NCI-H446 treated with DMSO at 0.1 percent for 48 hours (cell line): ENCODE measurements around the gene LPCAT1.
"Not testable (repeated sequence)": the region's sequence is repeated elsewhere in the genome, so short reads cannot be mapped to it uniquely, and the experiment has no call there.

ENCODE experiments used
- DNase-seq: peaks from one replicate; lab custom pipeline; 2025; lab: John Stamatoyannopoulos, UW

The LPCAT1 gene

DNA sequence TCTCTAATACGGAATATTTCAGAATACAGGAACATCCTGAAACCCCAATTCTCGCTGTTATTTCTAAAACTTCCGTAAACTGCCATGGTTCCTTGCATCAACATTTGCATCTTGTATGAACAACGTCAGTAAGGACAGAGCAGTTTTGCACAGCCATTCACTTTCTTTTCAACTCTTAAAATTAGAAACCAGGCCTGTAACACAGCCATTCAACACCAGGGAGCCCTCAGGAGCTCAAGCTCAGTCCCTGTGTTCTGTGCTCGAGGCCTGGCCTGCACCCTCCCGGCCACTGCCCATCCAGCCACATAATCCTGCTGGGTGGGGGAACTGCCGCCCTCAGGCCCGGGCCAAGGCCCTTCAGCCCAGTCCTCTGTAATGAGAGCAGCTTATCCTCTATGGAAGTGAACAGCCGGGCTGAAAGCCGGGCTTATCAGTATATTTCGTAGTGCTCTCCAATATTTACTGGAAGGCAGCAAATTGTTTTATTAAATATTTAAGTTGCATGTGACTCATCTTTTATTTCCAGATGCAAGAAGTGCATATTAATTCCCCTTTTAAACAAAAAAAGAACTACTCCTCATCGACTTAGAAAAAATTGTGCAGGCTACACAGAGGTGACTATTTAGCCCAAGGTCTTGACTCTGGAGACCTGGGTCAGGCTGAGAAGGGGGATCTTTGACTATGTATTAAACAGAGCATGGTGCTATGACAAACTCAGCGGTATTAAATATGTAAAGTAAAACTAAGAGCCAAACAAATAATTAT, 45.3 kb downstream of the LPCAT1 start:
- DNase-seq, result no peak

DNA sequence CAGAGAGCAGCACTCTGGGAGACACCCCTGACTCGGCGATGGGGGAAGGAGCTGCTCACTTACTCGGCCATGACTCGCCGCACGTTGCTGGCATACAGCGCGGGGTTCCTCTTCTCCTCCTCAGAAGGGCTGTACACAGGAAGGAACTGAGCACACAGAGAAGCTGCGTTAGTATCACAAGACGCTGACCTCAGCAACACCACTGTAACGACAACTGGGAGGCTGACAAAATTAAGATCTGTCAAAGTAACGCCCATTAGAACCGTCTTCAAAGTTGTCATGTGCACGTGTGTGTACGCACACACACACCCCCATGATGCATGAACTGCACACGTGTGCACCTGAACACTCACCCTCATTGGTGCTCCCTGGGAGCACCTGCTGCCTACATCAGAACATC, 46.4 kb downstream of the LPCAT1 start:
- no peak for DNase-seq

DNA sequence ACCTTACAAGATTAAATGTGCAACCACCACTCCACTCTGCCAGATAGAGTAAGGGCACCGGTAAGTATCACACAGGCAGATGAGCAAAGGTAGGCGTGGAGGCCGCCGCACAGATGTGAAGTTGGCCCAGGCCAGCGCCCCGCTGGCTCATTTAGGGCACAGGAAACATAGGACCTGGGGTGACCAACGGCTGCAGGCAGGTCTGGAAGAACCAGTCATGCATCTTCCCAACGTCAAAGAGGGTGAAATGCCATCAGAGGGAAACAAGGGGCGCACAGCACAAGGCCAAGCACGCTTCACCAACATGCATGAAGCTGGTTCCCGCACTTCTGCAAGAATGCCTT, 46.8 kb downstream of the LPCAT1 start:
- no peak for DNase-seq

DNA sequence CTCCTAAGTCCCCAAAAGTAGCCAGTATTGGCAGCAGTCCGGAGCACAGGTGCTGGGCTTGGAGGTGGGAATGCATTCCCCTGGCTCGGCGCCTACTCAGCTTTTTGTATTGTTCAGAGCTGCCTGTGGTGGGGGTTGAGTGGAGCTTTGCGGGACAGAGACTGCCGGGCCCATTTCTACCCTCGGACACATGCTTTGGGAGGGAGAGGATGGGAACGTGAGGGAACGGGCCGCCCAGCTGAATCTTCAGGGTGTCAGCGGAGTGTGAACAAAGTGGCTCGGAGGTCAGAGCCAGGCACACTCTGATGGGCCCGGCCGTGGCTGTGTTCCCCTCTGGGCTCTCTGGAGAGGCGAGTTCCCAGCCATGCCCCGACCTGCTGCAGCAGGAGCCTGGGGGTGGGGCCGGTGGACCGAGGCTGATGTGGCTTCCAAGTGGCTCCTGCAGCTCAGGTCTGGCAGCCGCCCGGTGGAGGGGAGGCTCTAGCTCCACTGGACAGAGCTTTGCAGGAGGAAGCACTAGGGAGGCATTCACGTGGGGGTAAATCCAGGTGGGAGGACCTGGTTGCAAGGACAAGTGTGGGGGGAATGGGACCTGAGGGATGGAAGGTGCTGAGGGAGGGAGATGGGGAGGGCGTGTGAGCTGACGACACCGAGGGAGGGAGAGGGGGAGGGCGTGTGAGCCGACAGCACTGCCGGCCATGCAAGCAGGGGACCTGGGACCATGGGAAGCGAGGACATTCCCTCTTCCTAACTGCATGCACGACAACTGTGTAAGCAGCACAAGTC, 47.4 kb downstream of the LPCAT1 start:
- DNase-seq, result no peak

DNA sequence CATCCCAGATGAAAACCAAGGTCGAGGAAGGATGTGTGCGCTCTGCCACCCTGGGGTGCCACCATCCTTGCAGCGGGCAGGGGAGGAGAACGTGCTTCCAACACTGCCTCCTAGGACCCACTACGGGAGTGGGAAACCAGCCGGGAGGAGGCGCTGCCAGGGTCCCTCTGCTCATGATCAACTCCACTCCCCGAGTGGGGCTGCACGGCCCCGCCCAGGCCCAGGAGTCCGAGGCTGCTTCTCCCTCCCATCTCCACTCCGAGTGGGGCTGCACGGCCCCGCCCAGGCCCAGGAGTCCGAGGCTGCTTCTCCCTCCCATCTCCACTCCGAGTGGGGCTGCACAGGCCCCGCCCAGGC, 48.2 kb downstream of the LPCAT1 start:
- not testable (repeated sequence) for DNase-seq

DNA sequence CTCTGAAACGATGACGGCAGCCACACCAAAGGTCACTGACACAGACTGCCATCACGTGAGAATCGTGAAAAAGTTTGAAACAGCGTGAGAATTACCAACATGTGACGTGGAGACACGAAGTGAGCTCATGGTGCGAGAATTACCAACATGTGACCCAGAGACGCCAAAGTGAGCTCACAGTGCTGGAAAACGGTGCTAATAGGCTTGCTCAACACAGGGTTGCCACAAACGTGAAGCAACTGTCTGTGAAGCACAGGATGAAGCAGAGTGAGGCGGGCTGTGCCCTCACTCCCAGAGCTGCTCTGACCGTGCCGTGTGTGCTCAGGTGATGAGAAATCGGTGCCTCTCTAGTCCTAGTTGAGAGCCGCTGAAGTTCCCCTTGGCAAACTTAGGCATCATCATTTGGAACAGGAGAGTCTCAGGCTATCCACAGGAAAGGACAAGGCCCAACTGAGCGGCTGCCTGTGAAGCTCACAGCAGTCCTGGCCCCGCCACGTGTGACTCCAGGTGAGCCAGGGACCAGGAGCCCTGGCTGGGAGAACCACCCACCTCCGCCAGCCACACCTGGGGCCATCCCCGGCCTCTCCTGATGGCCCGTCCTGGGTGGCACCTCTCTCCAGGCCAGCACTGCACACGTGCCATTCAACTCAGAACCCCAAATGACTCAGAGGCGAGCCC, 48.8 kb downstream of the LPCAT1 start:
- no peak for DNase-seq

DNA sequence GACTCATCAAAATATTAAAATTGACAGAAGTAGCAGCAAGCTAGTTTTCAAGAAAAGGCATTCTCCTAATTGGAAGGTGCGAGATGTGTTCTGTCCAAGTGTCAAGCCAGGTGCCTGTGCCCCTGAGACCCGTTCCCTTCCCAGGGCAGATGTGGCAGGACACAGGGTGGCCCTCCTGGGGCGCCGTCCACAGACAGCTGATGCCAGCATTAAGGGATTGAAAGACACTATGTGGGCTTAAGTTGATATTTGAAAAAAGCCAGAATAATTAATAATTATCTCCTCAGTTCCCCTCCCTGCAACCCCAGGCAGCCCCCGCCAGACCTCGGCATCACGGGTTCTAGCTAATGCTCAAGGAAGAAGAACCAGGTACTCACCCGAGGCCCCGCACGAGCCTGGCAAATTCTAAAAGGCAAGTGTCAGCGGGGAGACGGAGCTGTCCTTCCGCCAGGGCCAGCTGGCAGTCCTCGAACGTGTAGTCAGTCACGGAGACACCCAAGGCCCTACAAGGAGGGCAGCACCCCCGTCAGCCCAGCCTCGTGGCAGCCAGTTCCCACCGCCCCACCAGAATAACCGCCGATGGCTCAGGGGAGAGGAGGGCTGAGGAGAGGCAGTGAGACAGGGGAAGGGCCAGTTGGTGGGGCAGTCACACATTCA, 49.4 kb downstream of the LPCAT1 start:
- DNase-seq, result no peak

DNA sequence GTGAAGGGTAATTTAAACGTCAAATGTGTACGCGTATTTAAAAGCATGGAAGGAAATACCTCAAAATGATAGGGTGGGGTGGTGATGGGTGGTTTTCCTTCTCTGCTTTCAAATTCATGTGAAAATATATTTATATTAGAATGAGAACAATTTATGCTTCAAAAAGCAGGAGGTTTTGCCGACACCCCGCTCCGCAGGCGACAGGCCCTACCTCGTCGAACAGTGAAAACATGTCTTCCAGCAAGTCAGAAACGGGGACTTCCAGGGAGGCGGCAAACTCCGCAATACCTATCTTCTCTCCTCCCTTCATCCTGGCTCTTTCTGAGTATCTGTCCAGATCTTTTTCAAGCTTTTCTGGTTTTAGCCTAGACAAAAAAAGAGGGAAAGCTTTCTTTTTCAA, 50.0 kb downstream of the LPCAT1 start:
- no peak for DNase-seq

DNA sequence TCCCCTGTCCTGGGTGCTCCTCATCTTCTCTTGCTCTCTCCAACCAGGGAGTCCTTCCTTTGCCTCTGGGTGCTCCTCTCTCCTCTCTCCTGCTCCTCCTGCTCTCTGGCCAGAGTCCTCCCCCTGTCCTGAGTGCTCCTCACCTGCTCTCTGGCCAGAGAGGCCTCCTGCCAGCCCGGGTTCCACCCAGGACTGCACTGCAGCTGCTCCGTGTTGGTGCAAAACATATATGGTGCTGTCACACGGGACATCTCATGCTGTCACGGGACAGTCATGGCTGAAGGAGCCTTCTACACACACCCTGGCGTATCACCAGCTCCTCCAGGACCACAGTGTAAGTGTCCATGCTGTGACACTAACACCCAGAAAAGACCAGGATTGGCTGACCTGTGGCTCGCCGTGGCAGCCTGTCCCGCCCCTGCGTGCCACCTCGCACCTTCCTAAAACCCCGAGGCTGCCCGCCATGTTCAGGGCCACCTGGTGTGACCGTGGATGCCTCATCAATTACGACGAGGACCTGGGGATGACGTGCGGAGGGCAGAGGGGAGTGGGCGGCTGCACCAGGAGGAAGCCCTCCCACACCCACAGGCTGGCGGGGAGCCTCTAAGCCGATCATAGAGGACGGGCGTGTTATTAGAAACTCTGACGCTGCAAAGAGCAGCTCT, 50.7 kb downstream of the LPCAT1 start:
- DNase-seq, result no peak

DNA sequence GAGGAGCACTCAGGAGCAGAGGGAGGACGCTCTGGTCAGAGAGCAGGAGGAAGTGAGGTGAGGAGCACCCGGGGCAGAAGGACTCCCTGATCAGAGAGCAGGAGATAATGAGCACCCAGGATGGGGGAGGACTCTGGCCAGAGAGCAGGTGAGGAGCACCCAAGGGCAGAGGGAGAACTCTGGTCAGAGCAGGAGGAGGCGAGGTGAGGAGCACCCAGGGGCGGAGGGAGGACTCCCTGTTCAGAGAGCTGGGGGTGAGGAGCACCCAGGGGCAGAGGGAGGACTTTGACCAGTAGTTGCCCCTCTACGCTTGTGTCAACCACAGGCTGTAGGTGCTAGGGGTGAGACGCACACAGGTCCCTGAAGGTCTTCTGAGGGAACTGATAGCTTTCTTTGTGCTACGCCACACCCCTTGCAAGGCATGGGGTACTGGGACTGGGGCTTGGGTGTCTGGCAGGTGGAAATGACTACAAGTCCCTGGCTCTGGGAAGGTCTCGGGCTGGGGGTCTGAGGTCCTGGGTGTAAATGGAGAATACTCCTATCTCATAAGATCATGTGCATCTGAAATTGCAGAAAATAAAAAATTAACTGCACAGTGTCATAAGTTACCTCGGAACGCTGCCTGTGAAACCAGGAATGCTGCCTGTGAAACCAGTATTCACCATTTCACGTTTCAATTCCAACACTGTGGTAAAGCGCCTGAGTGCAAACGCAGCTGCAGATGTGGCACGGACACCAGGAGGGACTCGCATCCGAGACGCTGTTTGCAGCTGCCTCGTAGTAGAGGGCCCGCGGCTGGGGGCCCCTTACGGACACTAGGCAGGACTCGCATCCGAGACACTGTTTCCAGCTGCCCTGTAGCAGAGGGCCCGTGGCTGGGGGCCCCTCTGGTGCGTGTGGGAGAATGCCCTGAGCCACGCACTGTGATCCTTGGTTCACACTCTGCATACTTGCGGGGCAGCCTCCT, 51.5 kb downstream of the LPCAT1 start:
- DNase-seq, result no peak

DNA sequence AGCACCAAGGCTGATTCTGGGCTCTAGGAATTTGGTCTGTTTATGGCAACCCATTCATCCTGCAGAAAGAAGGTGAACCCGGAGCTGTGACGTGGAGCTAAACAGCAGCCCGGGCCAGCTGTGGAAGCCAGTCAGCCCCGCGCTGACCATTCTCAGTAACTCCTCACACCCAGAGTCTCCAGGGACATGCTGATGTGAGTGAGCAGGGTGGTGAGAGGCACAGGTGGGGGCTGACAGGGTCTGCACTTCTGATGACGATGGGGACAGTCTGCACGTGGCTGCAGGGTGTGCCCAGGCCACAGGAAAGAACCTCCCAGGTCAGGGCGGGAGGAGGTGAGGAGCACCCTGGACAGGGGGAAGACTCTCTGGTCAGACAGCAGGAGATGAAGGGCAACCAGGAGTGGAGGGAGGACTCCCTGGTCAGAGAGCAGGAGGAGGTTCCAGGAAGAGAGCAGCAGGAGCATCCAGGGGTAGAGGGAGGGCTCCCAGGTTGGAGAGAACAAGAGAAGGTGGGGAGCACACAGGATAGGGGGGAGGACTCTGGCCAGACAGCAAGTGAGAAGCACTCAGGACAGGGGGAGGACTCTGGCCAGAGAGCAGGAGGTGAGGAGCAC, 52.4 kb downstream of the LPCAT1 start:
- DNase-seq, result no peak

DNA sequence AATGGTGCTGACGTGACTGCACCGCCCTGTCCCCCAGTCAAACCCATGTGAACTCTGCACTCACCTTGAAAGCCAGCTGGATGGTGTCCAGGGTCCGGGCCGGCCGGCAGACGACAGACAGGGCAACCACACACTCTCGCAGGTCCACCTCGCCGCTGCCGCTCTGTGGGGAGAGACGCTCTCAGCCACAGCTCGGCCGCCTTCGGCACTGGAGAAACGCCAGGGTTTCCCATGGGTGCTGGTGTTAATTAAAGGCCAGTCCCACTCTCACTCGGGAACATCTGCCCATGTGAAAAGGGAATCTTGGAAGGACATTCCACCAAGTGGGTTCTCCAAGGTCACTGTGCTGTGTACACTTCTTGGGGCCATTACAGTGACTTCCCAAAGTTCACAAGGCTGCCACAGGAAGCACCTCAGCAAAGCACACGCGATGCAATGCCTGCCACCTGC, 53.0 kb downstream of the LPCAT1 start:
- DNase-seq, result no peak

DNA sequence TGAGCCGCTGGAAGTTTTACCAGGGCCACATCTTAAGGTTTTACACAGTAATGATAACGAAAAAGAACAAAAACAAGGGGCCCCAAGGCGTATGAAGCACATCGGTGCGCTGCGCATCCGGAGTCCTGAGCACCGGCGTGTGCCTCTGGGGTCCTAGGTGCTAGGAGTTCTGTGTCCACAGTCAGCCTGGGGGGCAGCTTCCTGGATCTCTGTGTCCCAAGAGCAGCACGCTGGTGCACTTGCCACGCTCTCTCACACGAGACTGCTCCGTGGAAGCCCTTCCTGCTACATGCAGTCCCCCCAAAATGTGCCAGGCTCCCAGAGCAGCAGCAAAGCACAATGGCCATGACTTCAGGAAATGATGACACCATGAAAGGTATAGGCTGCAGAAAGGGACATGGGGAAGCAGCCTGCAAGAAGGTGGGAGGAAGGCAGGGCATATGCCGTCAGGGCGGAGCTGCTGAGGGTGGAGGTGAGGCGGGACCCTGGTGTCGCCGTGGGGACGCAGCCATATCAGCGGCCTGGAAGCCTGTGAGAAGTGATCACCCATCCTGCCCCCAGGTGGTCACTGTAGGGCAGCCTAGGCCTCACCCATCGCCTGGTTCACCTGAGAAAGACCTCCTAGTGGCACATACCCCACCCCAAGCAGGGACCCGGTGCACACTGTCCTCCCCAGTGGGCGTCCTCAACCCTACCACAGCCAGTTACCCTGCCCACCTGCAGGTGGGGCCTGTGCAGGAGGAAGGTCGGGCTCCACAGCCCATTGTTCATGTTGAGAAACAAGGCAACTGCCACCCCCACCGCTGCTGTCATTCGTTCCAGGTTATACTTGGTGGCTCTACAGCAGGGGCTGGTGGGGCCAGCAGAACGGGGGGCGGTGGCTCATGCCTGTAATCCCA, 54.9 kb downstream of the LPCAT1 start:
- DNase-seq, result no peak

DNA sequence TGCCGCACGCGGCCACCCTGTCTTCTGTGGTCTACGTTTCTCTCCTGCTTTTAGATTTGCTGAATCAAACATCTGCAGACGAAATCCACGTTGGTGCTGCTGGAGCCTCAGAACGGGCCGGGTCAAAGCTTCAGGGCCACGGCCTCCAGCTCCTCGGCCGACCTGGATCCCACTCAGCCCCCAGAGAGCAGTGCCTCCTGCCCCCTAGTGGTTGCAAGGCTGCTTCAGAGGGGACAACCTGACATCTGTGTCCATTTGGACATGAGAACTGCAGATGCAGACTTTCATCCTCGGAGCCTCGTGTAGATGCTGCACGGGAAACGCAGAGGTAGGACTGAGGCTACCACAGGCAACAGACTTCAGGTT, 55.5 kb downstream of the LPCAT1 start:
- DNase-seq, result no peak

DNA sequence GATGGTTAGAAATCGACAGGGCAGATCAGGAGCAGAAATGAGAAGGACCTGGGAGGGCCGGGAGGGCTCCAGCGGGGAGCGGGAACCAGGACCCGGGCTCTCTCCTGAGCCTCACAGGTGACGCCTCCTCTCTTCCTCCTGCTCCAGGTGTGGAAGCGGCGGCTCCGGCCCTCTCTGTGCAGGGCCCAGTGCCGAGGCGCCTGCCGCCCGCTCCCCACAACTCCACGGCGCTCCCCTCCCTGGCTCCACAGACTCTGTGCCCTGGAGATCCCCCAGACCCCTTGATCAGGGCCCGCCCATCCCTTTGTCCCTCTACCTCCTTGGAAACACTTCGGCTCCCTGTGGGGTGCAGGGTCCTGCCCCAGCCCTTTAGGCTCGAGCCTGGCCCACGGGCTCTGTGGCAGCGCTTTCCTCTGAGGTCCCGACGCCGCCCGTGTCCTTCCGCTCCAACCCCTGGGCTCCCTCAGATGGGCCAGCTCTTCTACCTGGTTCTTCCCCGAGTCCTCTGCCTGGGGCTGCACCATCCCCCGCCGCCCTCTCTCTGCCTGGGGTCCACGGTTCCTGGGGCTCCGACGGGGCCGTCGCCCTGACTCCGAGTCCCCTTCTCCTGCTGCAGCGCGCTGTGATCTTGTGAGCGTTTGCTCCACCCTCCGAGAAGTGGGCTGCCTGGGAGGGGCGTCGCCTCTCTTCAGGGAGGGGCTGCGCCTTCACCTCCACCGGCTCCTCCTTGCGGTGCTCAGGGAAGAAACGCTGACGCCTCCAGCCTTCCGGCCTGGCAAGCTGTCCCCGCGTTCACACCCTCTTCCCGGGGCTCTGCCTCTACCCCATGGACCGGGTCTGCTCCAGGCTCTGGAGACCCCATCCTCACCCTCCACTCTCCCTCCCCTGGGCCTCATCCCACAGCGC, 56.2 kb downstream of the LPCAT1 start:
- DNase-seq, result no peak

DNA sequence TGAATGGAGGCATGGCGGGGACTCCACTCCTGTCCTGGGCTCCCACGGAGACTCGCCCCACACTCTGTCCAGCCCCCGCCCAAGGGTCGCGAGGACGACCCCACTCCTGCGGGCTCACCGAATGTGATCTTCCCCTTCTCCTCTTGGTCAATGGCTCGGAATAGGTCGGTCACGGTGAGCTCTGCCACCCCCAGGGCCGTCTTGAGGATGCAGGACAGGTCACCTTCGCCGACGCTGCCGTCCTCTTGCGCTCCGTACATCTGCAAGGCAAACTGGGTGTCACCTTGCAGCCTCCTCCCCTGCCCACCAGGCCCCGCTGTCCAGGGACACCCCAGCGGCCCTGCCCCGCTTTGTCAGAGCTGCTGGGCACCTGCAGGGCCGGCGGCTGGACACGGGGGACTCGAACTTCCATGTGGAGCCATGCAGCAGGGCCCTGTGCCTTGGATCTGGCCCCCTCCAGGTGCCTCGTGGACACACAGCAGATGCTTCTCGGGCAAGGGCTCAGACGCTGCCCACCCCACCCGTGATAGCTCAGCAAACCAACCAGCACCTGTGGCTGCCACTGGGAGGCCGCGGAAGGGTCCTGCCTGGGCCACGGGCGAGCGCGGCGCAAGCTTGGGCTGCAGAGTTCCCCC, 57.0 kb downstream of the LPCAT1 start:
- no peak for DNase-seq

DNA sequence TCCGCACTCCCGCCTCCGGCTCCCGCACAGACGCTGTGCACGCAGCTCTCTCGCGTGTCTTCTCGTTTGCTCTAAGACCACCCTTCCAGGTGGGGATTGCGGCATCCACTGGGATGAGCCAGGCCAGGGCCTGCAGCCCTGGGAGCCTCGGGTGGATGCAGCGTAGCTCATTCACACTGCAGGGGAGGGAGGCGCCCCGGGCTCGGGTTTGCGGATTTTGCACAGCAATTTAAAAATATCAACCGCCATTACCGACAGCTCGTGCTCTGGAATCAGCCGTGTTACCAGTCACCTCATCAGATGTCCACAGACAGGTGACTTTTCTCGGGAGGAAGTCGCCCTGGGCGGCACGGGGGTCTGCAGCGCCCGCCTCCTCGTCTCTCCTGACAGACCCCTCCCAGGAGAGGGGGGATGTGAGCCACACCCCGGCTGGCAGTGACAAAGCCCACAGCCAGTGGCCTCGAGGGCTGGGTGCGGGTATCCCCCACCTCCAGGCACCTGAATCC, 57.7 kb downstream of the LPCAT1 start:
- no peak for DNase-seq

DNA sequence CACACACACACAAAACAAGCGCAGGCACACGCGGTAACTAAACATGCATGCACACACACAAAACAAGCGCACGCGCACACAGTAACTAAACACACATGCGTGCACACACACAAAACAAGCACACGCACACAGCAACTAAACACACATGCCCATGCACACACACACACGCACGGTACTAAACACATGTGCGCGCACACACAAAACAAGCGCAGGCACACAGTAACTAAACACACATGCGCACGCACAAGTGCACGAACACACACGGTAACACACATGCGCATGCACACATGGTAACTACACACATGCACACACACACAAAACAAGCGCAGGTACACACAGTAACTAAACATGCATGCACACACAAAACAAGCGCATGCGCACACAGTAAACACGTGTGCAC, 58.6 kb downstream of the LPCAT1 start:
- no peak for DNase-seq
